ENCODE results near the gene TBC1D16. TPM values are rescaled to one million over a fixed set of nuclear protein-coding genes. Genes with fewer than 3 reads are reported as not detected.
"Not testable (repeated sequence)": the region's sequence is repeated elsewhere in the genome, so short reads cannot be mapped to it uniquely, and the experiment has no call there.

The TBC1D16 gene
- total RNA-seq, 1 experiment from 2014 or later: 55.4 TPM

DNA sequence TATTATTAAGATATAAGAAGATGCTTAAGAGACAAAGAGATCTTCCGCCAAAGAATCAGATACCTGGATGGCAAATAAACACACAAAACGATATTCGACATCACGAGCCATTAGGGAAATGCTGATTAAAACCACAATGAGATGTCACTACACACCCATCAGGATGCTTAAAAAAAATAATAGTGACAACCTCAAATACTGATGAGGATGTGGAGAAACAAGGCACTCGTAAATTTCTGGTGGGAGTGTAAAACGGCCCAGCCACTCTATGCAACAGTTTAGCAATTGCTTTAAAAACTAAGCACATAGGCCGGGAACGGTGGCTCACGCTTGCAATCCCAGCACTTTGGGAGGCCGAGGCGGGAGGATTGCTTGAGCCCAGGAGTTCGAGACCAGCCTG lies 39.4 kb downstream of the TBC1D16 start:
- BruUV-seq (replicated peaks): no TSS peak
- H3K27ac Mint-ChIP-seq (ENCODE audit: unreplicated experiment): no peak overlapping the region
- ChIA-PET CTCF (no interaction called here), POLR2A (no interaction called here)
- peaks cover 21% of the 10 kb centered on the region for H3K36me3 Mint-ChIP-seq (ENCODE audit: insufficient read depth, unreplicated experiment)
- TF ChIP-seq, protein P1, sequence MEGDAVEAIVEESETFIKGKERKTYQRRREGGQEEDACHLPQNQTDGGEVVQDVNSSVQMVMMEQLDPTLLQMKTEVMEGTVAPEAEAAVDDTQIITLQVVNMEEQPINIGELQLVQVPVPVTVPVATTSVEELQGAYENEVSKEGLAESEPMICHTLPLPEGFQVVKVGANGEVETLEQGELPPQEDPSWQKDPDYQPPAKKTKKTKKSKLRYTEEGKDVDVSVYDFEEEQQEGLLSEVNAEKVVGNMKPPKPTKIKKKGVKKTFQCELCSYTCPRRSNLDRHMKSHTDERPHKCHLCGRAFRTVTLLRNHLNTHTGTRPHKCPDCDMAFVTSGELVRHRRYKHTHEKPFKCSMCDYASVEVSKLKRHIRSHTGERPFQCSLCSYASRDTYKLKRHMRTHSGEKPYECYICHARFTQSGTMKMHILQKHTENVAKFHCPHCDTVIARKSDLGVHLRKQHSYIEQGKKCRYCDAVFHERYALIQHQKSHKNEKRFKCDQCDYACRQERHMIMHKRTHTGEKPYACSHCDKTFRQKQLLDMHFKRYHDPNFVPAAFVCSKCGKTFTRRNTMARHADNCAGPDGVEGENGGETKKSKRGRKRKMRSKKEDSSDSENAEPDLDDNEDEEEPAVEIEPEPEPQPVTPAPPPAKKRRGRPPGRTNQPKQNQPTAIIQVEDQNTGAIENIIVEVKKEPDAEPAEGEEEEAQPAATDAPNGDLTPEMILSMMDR (IDR thresholded peaks at IDR 0.05; ENCODE audit: insufficient read depth in 1 of 2, low read depth in 1 of 2, low read length in 1 of 2, severe bottlenecking in 1 of 2, unreplicated experiment in 1 of 2): no peak
- DNase-seq: no peak
- Histone ChIP-seq H3K27me3 (replicated peaks; ENCODE audit: control insufficient read depth, insufficient read depth, low read length) (no peaks in the 10 kb centered on the region), H3K36me3 (ENCODE audit: control insufficient read depth, insufficient read depth, low read length) (no peaks in the 10 kb centered on the region; the same call in 1 of the 2 replicates), H3K9me3 (peaks cover 9% of the 10 kb centered on the region; the same call in 1 of the 2 replicates), H3K4me1 (peaks cover 26% of the 10 kb centered on the region), H3K4me3 (ENCODE audit: low read depth, low read length) (no peak overlapping the region)
- H3K27me3 Mint-ChIP-seq (ENCODE audit: insufficient read depth, unreplicated experiment): no peaks in the 10 kb centered on the region
- H3K4me1 Mint-ChIP-seq (ENCODE audit: low read depth, unreplicated experiment): peaks cover 12% of the 10 kb centered on the region
- no peak overlapping the region for H3K4me3 Mint-ChIP-seq (ENCODE audit: unreplicated experiment)
- no peaks in the 10 kb centered on the region for H3K9me3 Mint-ChIP-seq (ENCODE audit: unreplicated experiment)
- intact Hi-C loops (cut with micrococcal nuclease; ENCODE audit: unreplicated experiment): no loop called here

DNA sequence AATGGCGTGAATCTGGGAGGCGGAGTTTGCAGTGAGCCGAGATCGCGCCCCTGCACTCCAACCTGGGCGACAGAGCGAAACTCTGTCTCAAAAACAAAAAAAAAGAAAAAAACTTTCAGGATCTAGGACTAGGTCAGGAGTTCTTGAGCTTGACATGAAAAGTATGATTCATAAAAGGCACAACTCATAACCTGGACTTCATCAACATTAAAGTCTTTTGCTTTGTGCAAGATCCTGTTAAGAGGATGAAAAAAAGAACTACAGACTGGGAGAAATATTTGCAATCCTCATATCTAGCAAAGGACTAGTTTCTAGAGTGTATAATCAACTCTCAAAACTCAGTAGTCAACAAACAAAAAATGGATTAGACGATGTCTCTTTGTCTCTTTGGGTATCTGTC lies 40.0 kb downstream of the TBC1D16 start:
- no peaks in the 10 kb centered on the region for H3K27me3 Mint-ChIP-seq (ENCODE audit: insufficient read depth, unreplicated experiment)
- H3K4me3 Mint-ChIP-seq (ENCODE audit: unreplicated experiment): no peak overlapping the region
- Histone ChIP-seq H3K9me3 (peaks cover 7% of the 10 kb centered on the region; the same call in 1 of the 2 replicates), H3K27me3 (replicated peaks; ENCODE audit: control insufficient read depth, insufficient read depth, low read length) (no peaks in the 10 kb centered on the region), H3K4me1 (peaks cover 32% of the 10 kb centered on the region), H3K36me3 (ENCODE audit: control insufficient read depth, insufficient read depth, low read length) (no peaks in the 10 kb centered on the region; the same call in 1 of the 2 replicates), H3K4me3 (ENCODE audit: low read depth, low read length) (no peak overlapping the region)
- TF ChIP-seq, protein P1 (IDR thresholded peaks at IDR 0.05; ENCODE audit: insufficient read depth in 1 of 2, low read depth in 1 of 2, low read length in 1 of 2, severe bottlenecking in 1 of 2, unreplicated experiment in 1 of 2): no peak
- peaks cover 27% of the 10 kb centered on the region for H3K36me3 Mint-ChIP-seq (ENCODE audit: insufficient read depth, unreplicated experiment)
- peaks cover 18% of the 10 kb centered on the region for H3K4me1 Mint-ChIP-seq (ENCODE audit: low read depth, unreplicated experiment)
- intact Hi-C loops (cut with micrococcal nuclease; ENCODE audit: unreplicated experiment): no loop called here
- CTCF ChIA-PET: no interaction called here
- no peak overlapping the region for H3K27ac Mint-ChIP-seq (ENCODE audit: unreplicated experiment)
- BruUV-seq (replicated peaks): no TSS peak
- no peaks in the 10 kb centered on the region for H3K9me3 Mint-ChIP-seq (ENCODE audit: unreplicated experiment)
- DNase-seq: no peak
- POLR2A ChIA-PET: no interaction called here

DNA sequence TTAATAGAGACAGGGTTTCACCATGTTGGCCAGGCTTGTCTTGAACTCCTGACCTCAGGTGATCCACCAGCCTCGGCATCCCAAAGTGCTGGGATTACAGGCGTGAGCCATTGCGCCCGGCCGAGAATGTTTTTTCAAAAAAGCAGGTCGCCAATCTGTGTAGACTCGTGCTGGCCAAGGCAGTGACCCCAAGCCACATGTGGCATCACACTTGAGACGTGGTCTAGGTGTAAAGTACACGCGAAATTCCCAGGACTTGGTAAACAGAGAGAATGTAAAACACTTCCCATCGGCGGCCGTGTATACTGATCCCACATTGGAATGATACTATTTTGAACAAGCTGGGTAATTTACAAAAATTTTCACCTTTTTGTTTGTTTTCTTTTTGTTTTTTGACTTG lies 41.1 kb downstream of the TBC1D16 start:
- intact Hi-C loops (cut with micrococcal nuclease; ENCODE audit: unreplicated experiment): loop anchor here (5.0 kb wide), 1 partner anchor 42 kb away; no protein-coding TSS in a partner anchor
- Histone ChIP-seq H3K36me3 (ENCODE audit: control insufficient read depth, insufficient read depth, low read length) (no peaks in the 10 kb centered on the region; the same call in 1 of the 2 replicates), H3K4me3 (ENCODE audit: low read depth, low read length) (no peak overlapping the region), H3K27me3 (replicated peaks; ENCODE audit: control insufficient read depth, insufficient read depth, low read length) (no peaks in the 10 kb centered on the region), H3K9me3 (no peaks in the 10 kb centered on the region), H3K4me1 (peaks cover 40% of the 10 kb centered on the region)
- Mint-ChIP-seq H3K4me1 (ENCODE audit: low read depth, unreplicated experiment) (peaks cover 24% of the 10 kb centered on the region), H3K27me3 (ENCODE audit: insufficient read depth, unreplicated experiment) (no peaks in the 10 kb centered on the region), H3K4me3 (ENCODE audit: unreplicated experiment) (peak overlapping the region; percentile 96), H3K9me3 (ENCODE audit: unreplicated experiment) (no peaks in the 10 kb centered on the region), H3K27ac (ENCODE audit: unreplicated experiment) (peak overlapping the region; percentile 100), H3K36me3 (ENCODE audit: insufficient read depth, unreplicated experiment) (peaks cover 29% of the 10 kb centered on the region)
- DNase-seq: no peak
- TF ChIP-seq, protein P1 (IDR thresholded peaks at IDR 0.05; ENCODE audit: insufficient read depth in 1 of 2, low read depth in 1 of 2, low read length in 1 of 2, severe bottlenecking in 1 of 2, unreplicated experiment in 1 of 2): no peak
- ChIA-PET CTCF (interaction anchor here (1.2 to 2.3 kb wide), 7 partner anchors 8 to 253 kb away, joined by 6 to 29 read pairs (median 10); partner anchors contain the start of genes CBX4 and GAA), POLR2A (interaction anchor here (1.4 to 4.5 kb wide), 6 partner anchors 10 to 198 kb away, joined by 7 to 170 read pairs (median 20); partner anchors contain the start of genes CBX4, CBX8 and GAA)
- no TSS peak for BruUV-seq (replicated peaks)

DNA sequence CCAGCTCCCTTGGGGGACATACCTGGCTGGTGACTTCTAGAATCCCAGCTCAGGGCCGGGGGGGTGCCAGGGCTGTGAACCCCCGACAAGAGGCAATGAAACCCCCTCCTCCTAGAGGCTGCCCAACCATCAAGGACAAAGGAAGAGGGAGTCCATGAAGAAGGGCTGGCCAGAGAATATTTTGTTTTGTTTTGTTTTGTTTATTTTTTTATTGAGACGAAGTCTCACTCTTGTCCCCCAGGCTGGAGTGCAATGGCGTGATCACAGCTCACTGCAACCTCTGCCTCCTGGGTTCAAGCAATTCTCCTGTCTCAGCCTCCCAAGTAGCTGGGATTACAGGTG lies 41.5 kb downstream of the TBC1D16 start:
- CTCF ChIA-PET: interaction anchor here (0.5 to 2.3 kb wide), 15 partner anchors 8 to 684 kb away, joined by 3 to 29 read pairs (median 7); partner anchors contain the start of genes CBX4, CBX8 and GAA
- POLR2A ChIA-PET: interaction anchor here (0.6 to 4.5 kb wide), 15 partner anchors 10 to 197 kb away, joined by 3 to 170 read pairs (median 7); partner anchors contain the start of genes CBX4, CBX8 and GAA

More for the DNA sequence above, 41.5 kb downstream of the TBC1D16 start:
- H3K4me3 Mint-ChIP-seq (ENCODE audit: unreplicated experiment): peak overlapping the region; percentile 96
- peaks cover 27% of the 10 kb centered on the region for H3K4me1 Mint-ChIP-seq (ENCODE audit: low read depth, unreplicated experiment)
- intact Hi-C loops (cut with micrococcal nuclease; ENCODE audit: unreplicated experiment): loop anchor here (5.0 kb wide), 1 partner anchor 42 kb away; no protein-coding TSS in a partner anchor
- H3K9me3 Mint-ChIP-seq (ENCODE audit: unreplicated experiment); H3K27me3 Mint-ChIP-seq (ENCODE audit: insufficient read depth, unreplicated experiment); H3K36me3 ChIP-seq (ENCODE audit: control insufficient read depth, insufficient read depth, low read length); DNase-seq; H3K27me3 ChIP-seq (replicated peaks; ENCODE audit: control insufficient read depth, insufficient read depth, low read length); BruUV-seq (replicated peaks); H3K9me3 ChIP-seq: not testable (repeated sequence)
- H3K4me1 ChIP-seq: peaks cover 44% of the 10 kb centered on the region
- H3K4me3 ChIP-seq (ENCODE audit: low read depth, low read length): peak overlapping the region; percentile 48
- peaks cover 29% of the 10 kb centered on the region for H3K36me3 Mint-ChIP-seq (ENCODE audit: insufficient read depth, unreplicated experiment)
- H3K27ac Mint-ChIP-seq (ENCODE audit: unreplicated experiment): peak overlapping the region; percentile 100
